ENCODE measurements around the gene STPG3.

STPG3 gene

DNA sequence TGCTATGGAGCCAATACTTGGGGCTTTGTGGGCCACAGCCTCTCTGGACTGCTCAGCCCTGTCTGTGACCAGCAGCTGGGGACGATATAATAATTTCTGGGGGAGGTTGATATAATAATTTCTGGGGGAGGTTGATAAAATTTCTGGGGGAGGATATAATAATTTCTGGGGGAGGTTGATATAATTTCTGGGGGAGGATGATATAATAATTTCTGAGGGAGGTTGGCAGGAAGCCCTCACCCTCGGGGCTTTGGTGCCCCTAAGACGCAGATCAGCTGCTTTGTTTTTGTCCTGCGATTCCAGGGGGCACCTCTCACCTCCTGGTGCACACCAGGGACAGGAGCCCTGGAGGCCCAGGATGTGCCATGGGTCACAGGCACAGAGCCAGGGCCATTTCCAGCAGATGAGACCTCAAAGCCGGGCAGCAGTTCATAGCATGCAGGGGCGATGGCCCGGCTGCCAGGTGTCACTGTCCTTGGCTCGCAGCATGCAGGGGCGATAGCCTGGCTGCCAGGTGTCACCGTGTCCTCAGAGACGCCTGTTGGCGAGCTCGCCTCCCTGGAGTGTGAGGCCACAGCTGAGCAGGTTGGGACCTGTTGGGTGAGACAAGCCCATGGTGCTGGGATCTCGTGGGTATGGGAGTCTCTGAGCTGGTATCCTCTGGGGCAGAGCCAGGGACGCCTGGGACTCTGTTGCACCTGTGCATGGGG, 22.7 kb downstream of the STPG3 start:
- Histone ChIP-seq H3K4me1 (ENCODE audit: insufficient read depth, insufficient read length) (peaks cover 41% of the 10 kb centered on the region), H3K36me3 (ENCODE audit: insufficient read depth, insufficient read length, low read length) (peaks cover 62% of the 10 kb centered on the region), H3K4me3 (ENCODE audit: insufficient read length, low read depth) (no peak overlapping the region), H3K9ac (ENCODE audit: insufficient read length, low read depth) (peak overlapping the region; percentile 36), H3K9me3 (ENCODE audit: insufficient read depth, low read length) (peaks cover 3% of the 10 kb centered on the region; the same call in 1 of the 2 replicates), H3K27me3 (ENCODE audit: insufficient read depth, insufficient read length) (no peaks in the 10 kb centered on the region)
- TF ChIP-seq ZNF274 (IDR thresholded peaks at IDR 0.05; ENCODE audit: low read depth, low read length), result no peak
- no peak for TF ChIP-seq YY1 (IDR thresholded peaks at IDR 0.05; ENCODE audit: insufficient read depth, insufficient read length)
- no peak for TF ChIP-seq SUZ12 (IDR thresholded peaks at IDR 0.05; ENCODE audit: extremely low read depth, insufficient read depth, insufficient read length)
- no peak for DNase-seq (ENCODE audit: low read depth, low spot score)

DNA sequence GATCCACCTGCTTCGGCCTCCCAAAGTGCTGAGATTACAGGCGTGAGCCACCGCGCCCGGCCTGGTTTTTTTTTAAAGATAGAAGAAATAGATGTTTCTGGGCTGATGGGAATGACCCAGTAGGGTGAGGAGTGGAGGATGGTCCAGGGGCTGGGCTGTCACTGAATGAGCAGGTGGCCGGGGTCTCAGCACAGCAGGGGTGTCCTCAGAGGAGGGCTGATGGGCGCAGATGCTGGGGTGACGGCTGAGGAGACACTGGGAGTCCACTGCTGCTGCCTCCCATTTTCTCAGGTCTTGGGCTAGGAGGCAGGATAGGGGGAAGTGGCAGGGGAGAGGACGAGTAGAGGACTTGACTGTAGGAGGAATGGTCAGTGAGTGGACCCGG, 24.1 kb downstream of the STPG3 start:
- no peaks in the 10 kb centered on the region for H3K27me3 ChIP-seq (ENCODE audit: insufficient read depth, insufficient read length)
- H3K36me3 ChIP-seq (ENCODE audit: insufficient read depth, insufficient read length, low read length), result peaks cover 61% of the 10 kb centered on the region
- H3K9ac ChIP-seq (ENCODE audit: insufficient read length, low read depth), result peak overlapping the region; percentile 80
- DNase-seq (ENCODE audit: low read depth, low spot score), result no peak
- TF ChIP-seq ZNF274 (IDR thresholded peaks at IDR 0.05; ENCODE audit: low read depth, low read length) (no peak), YY1 (IDR thresholded peaks at IDR 0.05; ENCODE audit: insufficient read depth, insufficient read length) (no peak), SUZ12 (IDR thresholded peaks at IDR 0.05; ENCODE audit: extremely low read depth, insufficient read depth, insufficient read length) (no peak)
- peaks cover 48% of the 10 kb centered on the region for H3K4me1 ChIP-seq (ENCODE audit: insufficient read depth, insufficient read length)
- H3K9me3 ChIP-seq (ENCODE audit: insufficient read depth, low read length), result peaks cover 14% of the 10 kb centered on the region; the same call in 1 of the 2 replicates
- no peak overlapping the region for H3K4me3 ChIP-seq (ENCODE audit: insufficient read length, low read depth)

GRCh38 chr9:137275588-137276472, 24.7 kb downstream of the STPG3 start:
- Histone ChIP-seq H3K4me3 (ENCODE audit: insufficient read length, low read depth) (no peak overlapping the region), H3K9ac (ENCODE audit: insufficient read length, low read depth) (peak overlapping the region; percentile 80)
- no peak for DNase-seq (ENCODE audit: low read depth, low spot score)

GRCh38 chr9:137276473-137277328, 25.6 kb downstream of the STPG3 start:
- Histone ChIP-seq H3K9ac (ENCODE audit: insufficient read length, low read depth) (peak overlapping the region; percentile 80), H3K4me3 (ENCODE audit: insufficient read length, low read depth) (peak overlapping the region; percentile 28), H3K36me3 (ENCODE audit: insufficient read depth, insufficient read length, low read length) (peaks cover 52% of the 10 kb centered on the region), H3K4me1 (ENCODE audit: insufficient read depth, insufficient read length) (peaks cover 49% of the 10 kb centered on the region), H3K27me3 (ENCODE audit: insufficient read depth, insufficient read length) (peaks cover under 1% of the 10 kb centered on the region), H3K9me3 (ENCODE audit: insufficient read depth, low read length) (peaks cover 14% of the 10 kb centered on the region; the same call in 1 of the 2 replicates)
- TF ChIP-seq YY1 (IDR thresholded peaks at IDR 0.05; ENCODE audit: insufficient read depth, insufficient read length) (no peak), SUZ12 (IDR thresholded peaks at IDR 0.05; ENCODE audit: extremely low read depth, insufficient read depth, insufficient read length) (no peak), ZNF274 (IDR thresholded peaks at IDR 0.05; ENCODE audit: low read depth, low read length) (no peak)
- DNase-seq (ENCODE audit: low read depth, low spot score), result no peak

More at GRCh38 chr9:137275588-137276472, 24.7 kb downstream of the STPG3 start:
- Histone ChIP-seq H3K4me1 (ENCODE audit: insufficient read depth, insufficient read length) (peaks cover 52% of the 10 kb centered on the region), H3K36me3 (ENCODE audit: insufficient read depth, insufficient read length, low read length) (peaks cover 59% of the 10 kb centered on the region), H3K27me3 (ENCODE audit: insufficient read depth, insufficient read length) (no peaks in the 10 kb centered on the region), H3K9me3 (ENCODE audit: insufficient read depth, low read length) (peaks cover 14% of the 10 kb centered on the region; the same call in 1 of the 2 replicates)
- TF ChIP-seq SUZ12 (IDR thresholded peaks at IDR 0.05; ENCODE audit: extremely low read depth, insufficient read depth, insufficient read length) (no peak), YY1 (IDR thresholded peaks at IDR 0.05; ENCODE audit: insufficient read depth, insufficient read length) (no peak), ZNF274 (IDR thresholded peaks at IDR 0.05; ENCODE audit: low read depth, low read length) (no peak)

DNA sequence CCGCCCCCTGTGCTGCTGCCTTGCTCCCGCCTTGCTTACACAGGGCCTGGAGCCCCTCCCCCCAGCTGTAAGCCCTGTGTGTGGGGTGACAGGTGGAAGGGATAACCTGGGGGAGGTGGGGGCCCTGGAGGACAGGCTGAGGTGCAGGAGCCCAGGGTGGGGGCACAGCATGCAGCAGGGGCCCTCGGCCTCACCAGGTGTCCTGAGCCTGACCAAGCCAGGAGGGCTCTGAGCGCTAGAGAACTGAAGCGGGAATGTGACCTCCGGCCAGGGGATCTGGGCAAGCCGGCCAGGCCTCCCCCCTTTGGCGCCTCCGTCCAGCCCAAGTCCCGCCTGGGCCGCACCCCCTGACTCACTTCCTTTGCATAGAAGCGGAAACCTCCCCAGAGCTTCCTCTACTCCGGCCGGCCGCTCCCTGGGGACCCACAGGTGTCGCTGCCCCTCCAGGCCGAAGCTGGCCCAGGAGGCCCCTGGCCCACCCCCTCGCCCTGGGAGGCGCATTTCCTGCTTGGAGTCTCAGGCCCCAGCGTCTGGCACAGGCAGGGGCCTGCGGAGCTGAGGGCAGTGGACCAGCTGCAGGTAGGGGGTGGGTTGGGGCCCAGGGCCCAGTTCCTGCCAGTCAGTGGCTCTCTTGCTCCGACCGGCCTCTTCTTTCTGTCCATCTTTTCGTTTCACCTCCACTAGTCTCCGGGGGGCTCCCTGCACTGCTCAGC, 26.4 kb downstream of the STPG3 start, which contains the start of gene TOR4A:
TOR4A (plus strand) TSS at position 398 of the 713 bp plus-strand sequence. CDS start 964 bp downstream, outside the sequence.
- Histone ChIP-seq H3K27me3 (ENCODE audit: insufficient read depth, insufficient read length) (peaks cover 3% of the 10 kb centered on the region), H3K36me3 (ENCODE audit: insufficient read depth, insufficient read length, low read length) (peaks cover 48% of the 10 kb centered on the region), H3K9ac (ENCODE audit: insufficient read length, low read depth) (peak within 1 kb of the TSS; percentile 80), H3K4me3 (ENCODE audit: insufficient read length, low read depth) (peak within 1 kb of the TSS; percentile 28), H3K4me1 (ENCODE audit: insufficient read depth, insufficient read length) (peaks cover 47% of the 10 kb centered on the region), H3K9me3 (ENCODE audit: insufficient read depth, low read length) (peaks cover 14% of the 10 kb centered on the region; the same call in 1 of the 2 replicates)
- DNase-seq (ENCODE audit: low read depth, low spot score), result no peak
- no peak for TF ChIP-seq SUZ12 (IDR thresholded peaks at IDR 0.05; ENCODE audit: extremely low read depth, insufficient read depth, insufficient read length)
- TF ChIP-seq ZNF274 (IDR thresholded peaks at IDR 0.05; ENCODE audit: low read depth, low read length), result no peak
- TF ChIP-seq YY1 (IDR thresholded peaks at IDR 0.05; ENCODE audit: insufficient read depth, insufficient read length), result no peak
